Endodermal cell (in vitro differentiated cells): Measurements from ENCODE around the gene CHTF8. TPM values are rescaled to one million over a fixed set of nuclear protein-coding genes. Genes with fewer than 3 reads are reported as not detected.

ENCODE experiments used
- DNase-seq: peaks from one replicate; pipeline ENCODE4 v3.0.0-alpha.2; 2017
- H3K27ac ChIP-seq: 2 replicates; pipeline ENCODE4 v1.5.1; 2013; ENCODE audit warnings: mild to moderate bottlenecking, low read depth, low read length, moderate library complexity
- H3K27me3 ChIP-seq: 2 replicates; pipeline ENCODE4 v1.6.1; 2013; ENCODE audit warnings: mild to moderate bottlenecking, low read length, moderate library complexity; ENCODE audit not compliant: insufficient read depth, control insufficient read depth, poor library complexity, severe bottlenecking
- H3K36me3 ChIP-seq: 2 replicates; pipeline ENCODE4 v1.7.0; 2013; ENCODE audit warnings: mild to moderate bottlenecking, low read length, moderate library complexity; ENCODE audit not compliant: control insufficient read depth, insufficient read depth
- H3K4me1 ChIP-seq: one replicate; pipeline ENCODE4 v1.7.0; 2013; ENCODE audit warnings: low read length; ENCODE audit not compliant: control insufficient read depth, insufficient read depth
- H3K4me3 ChIP-seq: 2 replicates; pipeline ENCODE4 v1.5.1; 2013; ENCODE audit warnings: mild to moderate bottlenecking, low read length, moderate library complexity
- H3K9ac ChIP-seq: 2 replicates; pipeline ENCODE4 v1.6.1; 2013; ENCODE audit warnings: mild to moderate bottlenecking, low read length, moderate library complexity; ENCODE audit not compliant: poor library complexity, severe bottlenecking; ENCODE audit errors: extremely low read depth
- H3K9me3 ChIP-seq: 2 replicates; pipeline ENCODE4 v1.6.1; 2013; ENCODE audit warnings: mild to moderate bottlenecking, low read length, moderate library complexity; ENCODE audit not compliant: control insufficient read depth
- H3K27ac Mint-ChIP-seq: 2 replicates; pipeline ENCODE4 v1.8.0; 2020; ENCODE audit warnings: mixed read lengths
- H3K27me3 Mint-ChIP-seq: 2 replicates; pipeline ENCODE4 v1.8.0; 2021; ENCODE audit warnings: mild to moderate bottlenecking, mixed read lengths; ENCODE audit not compliant: insufficient read depth
- H3K36me3 Mint-ChIP-seq: 2 replicates; pipeline ENCODE4 v1.8.0; 2020; ENCODE audit warnings: low read depth, mixed read lengths
- H3K4me1 Mint-ChIP-seq: 2 replicates; pipeline ENCODE4 v1.8.0; 2020; ENCODE audit warnings: mixed read lengths
- H3K4me3 Mint-ChIP-seq: 2 replicates; pipeline ENCODE4 v1.8.0; 2020; ENCODE audit warnings: mild to moderate bottlenecking, moderate library complexity, mixed read lengths
- H3K9me3 Mint-ChIP-seq: 2 replicates; pipeline ENCODE4 v1.8.0; 2020; ENCODE audit warnings: mild to moderate bottlenecking, mixed read lengths
- CTCF ChIP-seq: fragments of 200-600 bp; sonication (generic); conservative IDR thresholded peaks from 2 replicates; pipeline ENCODE4 v1.5.0; 2021; ENCODE audit warnings: antibody characterized with exemption, mild to moderate bottlenecking
- WGBS, 2 experiments: methylation state at CpG; one replicate each; pipeline versions ENCODE4 v1.1.5 to v1.1.7; 2013; ENCODE audit warnings: missing lambda C conversion rate in 2 of 2, mixed read lengths in 1 of 2; ENCODE audit not compliant: insufficient coverage in 1 of 2, insufficient read length in 1 of 2; 5-methylcytosine and 5-hydroxymethylcytosine counted together
- total RNA-seq, 2 donors: library from RNA; stranded (reverse); fragmentation: NEBNext Ultra II Directional in 1 of 2; extraction: Animal tissue kit (Norgen Biotek cat#: 25700) in 1 of 2; gene quantifications; 2 replicates in 1 of 2; 3 replicates in 1 of 2; pipeline ENCODE4 v1.2.1, GENCODE V29; 2021

Gene CHTF8
- total RNA-seq, 2 donors from 2014 or later, result 105 to 142 TPM

DNA sequence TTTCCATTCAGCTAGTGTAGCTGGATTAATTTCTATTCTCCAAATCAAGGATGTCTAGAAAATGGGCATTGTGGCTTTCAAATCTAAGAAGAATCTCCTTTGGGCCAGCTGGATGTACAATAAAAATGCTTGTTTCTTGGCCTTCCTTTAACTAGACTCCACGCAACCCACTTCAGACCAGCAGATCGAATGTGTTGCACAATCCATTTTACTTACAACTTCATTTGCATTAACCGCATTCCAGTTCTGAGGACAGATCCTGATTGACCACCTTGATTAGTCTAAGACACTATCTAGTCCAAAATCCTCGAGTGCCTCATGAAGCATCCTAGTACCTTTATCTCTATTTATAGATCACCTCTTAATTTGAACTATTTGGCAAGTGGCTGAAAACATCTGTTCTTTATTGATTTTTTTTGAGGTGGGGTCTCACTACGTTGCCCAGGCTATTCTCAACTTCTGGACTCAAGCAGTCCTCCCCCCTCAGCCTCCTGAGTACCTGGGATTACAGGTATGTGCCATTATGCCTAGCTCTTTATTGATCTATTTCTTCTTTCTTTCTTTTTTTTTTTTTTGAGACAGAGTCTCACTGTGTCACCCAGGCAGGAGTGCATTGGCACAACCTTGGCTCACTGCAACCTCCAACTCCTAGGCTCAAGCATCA is 47.2 kb downstream of the CHTF8 start:
- Histone ChIP-seq H3K36me3 (no peaks in the 10 kb centered on the region), H3K4me1 (peaks cover 11% of the 10 kb centered on the region), H3K4me3 (no peak overlapping the region), H3K27ac (no peak overlapping the region), H3K27me3 (no peaks in the 10 kb centered on the region), H3K9ac (no peak overlapping the region), H3K9me3 (no peaks in the 10 kb centered on the region)
- Mint-ChIP-seq H3K36me3 (peaks cover 5% of the 10 kb centered on the region), H3K27ac (no peak overlapping the region), H3K4me1 (peaks cover 23% of the 10 kb centered on the region), H3K27me3 (peaks cover 6% of the 10 kb centered on the region), H3K4me3 (no peak overlapping the region), H3K9me3 (no peaks in the 10 kb centered on the region)
- DNase-seq, result no peak
- TF ChIP-seq CTCF, result no peak
- 93 to 100% methylated on average over 4 to 5 of the region's 5 CpGs for WGBS, 2 experiments

- peak; percentile 36 for DNase-seq
- H3K27me3 ChIP-seq, result no peaks in the 10 kb centered on the region
- Mint-ChIP-seq H3K4me1 (peaks cover 16% of the 10 kb centered on the region), H3K27me3 (peaks cover 3% of the 10 kb centered on the region), H3K4me3 (no peak overlapping the region), H3K9me3 (no peaks in the 10 kb centered on the region), H3K36me3 (peaks cover 5% of the 10 kb centered on the region), H3K27ac (no peak overlapping the region)
- no peaks in the 10 kb centered on the region for H3K36me3 ChIP-seq
- 54 to 69% methylated on average over 2 of the region's 2 CpGs for WGBS, 2 experiments
- peaks cover 5% of the 10 kb centered on the region for H3K4me1 ChIP-seq
- no peak overlapping the region for H3K4me3 ChIP-seq
- H3K27ac ChIP-seq, result no peak overlapping the region
- no peaks in the 10 kb centered on the region for H3K9me3 ChIP-seq
- TF ChIP-seq CTCF, result no peak
- no peak overlapping the region for H3K9ac ChIP-seq
Observed at GRCh38 chr16:69084289-69084688, 48.1 kb downstream of the CHTF8 start.

DNA sequence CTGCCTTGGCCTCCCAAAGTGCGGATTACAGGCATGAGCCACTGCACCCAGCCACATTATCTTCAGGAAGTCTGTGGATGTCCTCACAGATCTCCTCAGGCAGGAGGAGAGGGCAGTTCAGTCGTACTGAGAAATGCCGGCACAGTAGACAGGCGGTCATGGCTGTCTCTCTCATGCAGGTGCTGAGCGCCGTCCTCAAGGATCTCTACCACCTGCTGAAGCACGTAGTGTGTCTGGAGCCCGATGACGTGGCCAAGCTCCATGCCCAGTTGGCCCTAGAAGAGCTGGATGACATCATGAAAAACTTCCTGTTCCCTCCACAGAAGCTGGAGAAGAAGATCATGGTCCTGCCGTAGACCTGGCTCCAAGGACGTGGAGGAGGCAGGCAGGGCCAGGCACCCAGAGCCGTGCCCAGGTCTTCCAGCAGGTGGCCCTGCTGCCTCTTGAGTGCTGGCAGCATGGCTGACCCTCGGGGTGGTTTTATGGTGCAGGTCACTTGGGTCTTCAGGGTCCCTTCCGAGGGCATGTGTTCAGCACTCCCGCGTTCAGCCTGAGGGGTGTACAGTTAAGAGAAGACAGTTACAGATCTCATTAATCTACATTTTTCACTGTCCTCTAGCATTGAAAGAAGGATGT is 49.0 kb downstream of the CHTF8 start:
- H3K36me3 Mint-ChIP-seq, result peaks cover 5% of the 10 kb centered on the region
- H3K9me3 Mint-ChIP-seq, result no peaks in the 10 kb centered on the region
- H3K4me1 ChIP-seq, result peaks cover 5% of the 10 kb centered on the region
- H3K9ac ChIP-seq, result no peak overlapping the region
- H3K9me3 ChIP-seq, result no peaks in the 10 kb centered on the region
- 92 to 96% methylated on average over 16 of the region's 16 CpGs for WGBS, 2 experiments
- peak; percentile 78 for TF ChIP-seq CTCF
- H3K4me3 Mint-ChIP-seq, result no peak overlapping the region
- H3K27ac ChIP-seq, result no peak overlapping the region
- peaks cover 14% of the 10 kb centered on the region for H3K4me1 Mint-ChIP-seq
- no peaks in the 10 kb centered on the region for H3K27me3 ChIP-seq
- H3K27me3 Mint-ChIP-seq, result peaks cover 2% of the 10 kb centered on the region
- H3K27ac Mint-ChIP-seq, result no peak overlapping the region
- H3K4me3 ChIP-seq, result no peak overlapping the region
- no peaks in the 10 kb centered on the region for H3K36me3 ChIP-seq
- peak; percentile 75 for DNase-seq
